HEK293 (cell line): ENCODE data around the gene DDX31.

Experiments
- YY2 ChIP-seq: fragments of 450-650 bp; formaldehyde crosslinking; IDR thresholded peaks from 2 replicates; pipeline ENCODE4 v1.5.1; 2016; ENCODE audit warnings: missing biosample characterization, missing genetic modification characterization
- ZNF24 ChIP-seq: fragments of 450-650 bp; formaldehyde crosslinking; IDR thresholded peaks from 2 replicates; pipeline ENCODE4 v1.5.1; 2016; ENCODE audit warnings: missing biosample characterization, missing genetic modification characterization
- ZNF391 ChIP-seq: fragments of 450-650 bp; formaldehyde crosslinking; IDR thresholded peaks from 2 replicates; pipeline ENCODE4 v1.5.1; 2016; ENCODE audit warnings: low read depth, missing biosample characterization, missing genetic modification characterization, borderline replicate concordance
- ZNF670 ChIP-seq: fragments of 450-650 bp; formaldehyde crosslinking; IDR thresholded peaks from 2 replicates; pipeline ENCODE4 v1.5.1; 2016; ENCODE audit warnings: missing biosample characterization, missing genetic modification characterization, low read depth
- TF ChIP-seq, protein P1 (sequence below): fragments of 450-650 bp; formaldehyde crosslinking; IDR thresholded peaks from 2 replicates; pipeline ENCODE4 v1.5.1; 2016; ENCODE audit warnings: missing biosample characterization, missing genetic modification characterization

DNA sequence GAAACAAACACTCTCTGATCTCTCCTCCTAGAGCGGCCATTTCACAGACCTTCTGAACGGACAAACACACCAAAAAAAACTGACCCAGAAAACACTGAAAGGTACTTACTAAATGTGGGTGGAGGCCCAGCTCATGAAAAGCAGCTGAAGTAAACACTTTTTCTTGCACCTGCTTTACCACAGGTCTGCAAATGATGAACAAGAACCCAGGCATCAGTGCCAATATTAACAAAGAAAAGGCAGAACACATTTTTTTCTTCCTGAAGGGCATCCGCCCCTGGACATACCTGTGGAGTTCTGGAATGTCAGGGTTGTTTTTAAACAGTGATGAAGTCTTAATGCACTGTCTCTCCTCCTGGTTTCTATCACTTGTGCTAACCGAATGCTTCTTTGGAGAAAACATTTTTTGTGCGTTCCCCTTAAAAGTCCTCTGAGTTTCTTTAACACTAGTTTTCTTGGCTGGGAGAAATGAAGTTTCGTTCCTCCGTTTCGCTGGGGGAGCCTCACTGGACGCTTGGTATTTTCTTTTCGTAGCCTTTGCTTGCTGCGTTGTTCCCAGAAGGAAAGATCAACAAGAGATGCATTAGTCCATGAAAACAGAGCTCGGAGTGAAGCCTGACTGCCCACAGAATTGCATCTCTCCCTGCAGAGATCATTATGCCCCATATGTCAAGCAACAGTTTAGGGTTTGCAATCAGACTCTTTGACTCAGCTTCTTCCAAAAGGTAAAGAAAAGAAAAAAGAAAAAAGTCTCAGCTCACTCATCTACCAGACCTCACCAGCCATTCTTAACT is 7.4 kb downstream of the DDX31 start:
- TF ChIP-seq ZNF24 (tag by site-specific recombination) (no peak), YY2 (tag by site-specific recombination) (no peak), ZNF670 (tag by site-specific recombination) (no peak), ZNF391 (no peak)
- TF ChIP-seq, protein P1, sequence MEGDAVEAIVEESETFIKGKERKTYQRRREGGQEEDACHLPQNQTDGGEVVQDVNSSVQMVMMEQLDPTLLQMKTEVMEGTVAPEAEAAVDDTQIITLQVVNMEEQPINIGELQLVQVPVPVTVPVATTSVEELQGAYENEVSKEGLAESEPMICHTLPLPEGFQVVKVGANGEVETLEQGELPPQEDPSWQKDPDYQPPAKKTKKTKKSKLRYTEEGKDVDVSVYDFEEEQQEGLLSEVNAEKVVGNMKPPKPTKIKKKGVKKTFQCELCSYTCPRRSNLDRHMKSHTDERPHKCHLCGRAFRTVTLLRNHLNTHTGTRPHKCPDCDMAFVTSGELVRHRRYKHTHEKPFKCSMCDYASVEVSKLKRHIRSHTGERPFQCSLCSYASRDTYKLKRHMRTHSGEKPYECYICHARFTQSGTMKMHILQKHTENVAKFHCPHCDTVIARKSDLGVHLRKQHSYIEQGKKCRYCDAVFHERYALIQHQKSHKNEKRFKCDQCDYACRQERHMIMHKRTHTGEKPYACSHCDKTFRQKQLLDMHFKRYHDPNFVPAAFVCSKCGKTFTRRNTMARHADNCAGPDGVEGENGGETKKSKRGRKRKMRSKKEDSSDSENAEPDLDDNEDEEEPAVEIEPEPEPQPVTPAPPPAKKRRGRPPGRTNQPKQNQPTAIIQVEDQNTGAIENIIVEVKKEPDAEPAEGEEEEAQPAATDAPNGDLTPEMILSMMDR: no peak
